Panc1 (cell line): Measurements from ENCODE around the gene GRIP1.
A peak's percentile ranks its signal among the peaks of the same experiment; 100 is the strongest.

Source experiments
- POLR2AphosphoS5 ChIP-seq: IDR thresholded peaks from 2 replicates; pipeline ENCODE4 v1.6.1; 2012; ENCODE audit warnings: mild to moderate bottlenecking, low read depth, low read length, moderate library complexity
- SIN3A ChIP-seq: IDR thresholded peaks from 2 replicates; pipeline ENCODE4 v1.6.1; 2012; ENCODE audit warnings: low read depth, mild to moderate bottlenecking, low read length, moderate library complexity, borderline replicate concordance; ENCODE audit not compliant: insufficient read depth
- TCF7L2 ChIP-seq: IDR thresholded peaks from 2 replicates; pipeline ENCODE4 v1.6.1; 2011; ENCODE audit warnings: mild to moderate bottlenecking, low read depth, low read length, inconsistent platforms
- TF ChIP-seq, protein P1 (sequence below): fragments of 450-650 bp; IDR thresholded peaks from 2 replicates; pipeline ENCODE4 v1.5.1; 2017; ENCODE audit warnings: mild to moderate bottlenecking
- TF ChIP-seq, protein P2 (sequence below), 2 experiments: IDR thresholded peaks; 2 replicates each; pipeline ENCODE4 v1.6.1; 2011 to 2012; ENCODE audit warnings: low read depth in 2 of 2, control low read depth in 1 of 2, low read length in 1 of 2, mild to moderate bottlenecking in 1 of 2, moderate library complexity in 1 of 2; ENCODE audit not compliant: insufficient read depth in 1 of 2

DNA sequence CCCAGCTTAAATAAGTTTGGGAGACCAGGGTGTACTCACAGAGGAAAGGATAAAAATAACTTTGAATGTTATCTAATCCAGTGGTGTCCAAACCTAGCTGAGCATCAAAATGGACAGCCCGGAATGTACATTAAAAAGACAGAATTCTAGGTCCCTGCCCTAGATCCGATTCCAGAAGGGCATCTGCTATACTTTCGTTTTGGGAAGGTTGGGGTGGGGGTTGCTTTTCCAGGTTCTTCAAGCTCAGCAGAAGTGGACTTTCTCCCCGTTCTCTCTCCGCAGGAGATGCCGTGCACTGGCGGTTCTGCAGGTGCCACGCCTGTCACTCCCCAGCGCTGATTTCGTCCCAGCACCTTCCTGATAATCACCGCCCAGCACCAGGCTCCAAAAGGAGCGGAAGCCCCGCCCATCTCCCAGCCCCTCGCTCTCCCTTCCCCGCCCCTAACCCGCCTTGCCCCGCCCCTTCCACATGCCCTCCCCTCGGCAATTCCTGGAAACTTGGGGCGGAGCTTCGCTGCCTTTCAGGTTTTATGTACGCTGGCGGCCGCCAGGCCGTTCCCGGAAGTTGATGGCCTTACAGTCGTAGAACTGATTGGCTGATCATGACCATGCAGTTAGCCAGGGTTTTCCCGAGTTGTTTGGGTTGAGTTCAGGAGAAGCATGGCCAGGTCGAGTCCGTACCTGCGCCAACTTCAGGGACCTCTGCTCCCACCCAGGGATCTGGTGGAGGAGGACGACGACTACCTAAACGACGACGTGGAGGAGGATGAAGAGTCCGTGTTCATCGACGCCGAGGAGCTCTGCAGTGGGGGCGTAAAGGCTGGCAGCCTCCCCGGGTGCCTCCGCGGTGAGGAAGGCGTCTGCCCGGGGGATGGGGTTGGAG is 376.7 kb downstream of the GRIP1 start, which contains the start of gene HELB:
- TF ChIP-seq, protein P1, sequence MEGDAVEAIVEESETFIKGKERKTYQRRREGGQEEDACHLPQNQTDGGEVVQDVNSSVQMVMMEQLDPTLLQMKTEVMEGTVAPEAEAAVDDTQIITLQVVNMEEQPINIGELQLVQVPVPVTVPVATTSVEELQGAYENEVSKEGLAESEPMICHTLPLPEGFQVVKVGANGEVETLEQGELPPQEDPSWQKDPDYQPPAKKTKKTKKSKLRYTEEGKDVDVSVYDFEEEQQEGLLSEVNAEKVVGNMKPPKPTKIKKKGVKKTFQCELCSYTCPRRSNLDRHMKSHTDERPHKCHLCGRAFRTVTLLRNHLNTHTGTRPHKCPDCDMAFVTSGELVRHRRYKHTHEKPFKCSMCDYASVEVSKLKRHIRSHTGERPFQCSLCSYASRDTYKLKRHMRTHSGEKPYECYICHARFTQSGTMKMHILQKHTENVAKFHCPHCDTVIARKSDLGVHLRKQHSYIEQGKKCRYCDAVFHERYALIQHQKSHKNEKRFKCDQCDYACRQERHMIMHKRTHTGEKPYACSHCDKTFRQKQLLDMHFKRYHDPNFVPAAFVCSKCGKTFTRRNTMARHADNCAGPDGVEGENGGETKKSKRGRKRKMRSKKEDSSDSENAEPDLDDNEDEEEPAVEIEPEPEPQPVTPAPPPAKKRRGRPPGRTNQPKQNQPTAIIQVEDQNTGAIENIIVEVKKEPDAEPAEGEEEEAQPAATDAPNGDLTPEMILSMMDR = no peak
- TF ChIP-seq SIN3A (peak; percentile 62; the same call in 1 of the 2 replicates), TCF7L2 (peak; percentile 53; the same call in 1 of the 2 replicates), POLR2AphosphoS5 (peak; percentile 77)
- TF ChIP-seq, protein P2, sequence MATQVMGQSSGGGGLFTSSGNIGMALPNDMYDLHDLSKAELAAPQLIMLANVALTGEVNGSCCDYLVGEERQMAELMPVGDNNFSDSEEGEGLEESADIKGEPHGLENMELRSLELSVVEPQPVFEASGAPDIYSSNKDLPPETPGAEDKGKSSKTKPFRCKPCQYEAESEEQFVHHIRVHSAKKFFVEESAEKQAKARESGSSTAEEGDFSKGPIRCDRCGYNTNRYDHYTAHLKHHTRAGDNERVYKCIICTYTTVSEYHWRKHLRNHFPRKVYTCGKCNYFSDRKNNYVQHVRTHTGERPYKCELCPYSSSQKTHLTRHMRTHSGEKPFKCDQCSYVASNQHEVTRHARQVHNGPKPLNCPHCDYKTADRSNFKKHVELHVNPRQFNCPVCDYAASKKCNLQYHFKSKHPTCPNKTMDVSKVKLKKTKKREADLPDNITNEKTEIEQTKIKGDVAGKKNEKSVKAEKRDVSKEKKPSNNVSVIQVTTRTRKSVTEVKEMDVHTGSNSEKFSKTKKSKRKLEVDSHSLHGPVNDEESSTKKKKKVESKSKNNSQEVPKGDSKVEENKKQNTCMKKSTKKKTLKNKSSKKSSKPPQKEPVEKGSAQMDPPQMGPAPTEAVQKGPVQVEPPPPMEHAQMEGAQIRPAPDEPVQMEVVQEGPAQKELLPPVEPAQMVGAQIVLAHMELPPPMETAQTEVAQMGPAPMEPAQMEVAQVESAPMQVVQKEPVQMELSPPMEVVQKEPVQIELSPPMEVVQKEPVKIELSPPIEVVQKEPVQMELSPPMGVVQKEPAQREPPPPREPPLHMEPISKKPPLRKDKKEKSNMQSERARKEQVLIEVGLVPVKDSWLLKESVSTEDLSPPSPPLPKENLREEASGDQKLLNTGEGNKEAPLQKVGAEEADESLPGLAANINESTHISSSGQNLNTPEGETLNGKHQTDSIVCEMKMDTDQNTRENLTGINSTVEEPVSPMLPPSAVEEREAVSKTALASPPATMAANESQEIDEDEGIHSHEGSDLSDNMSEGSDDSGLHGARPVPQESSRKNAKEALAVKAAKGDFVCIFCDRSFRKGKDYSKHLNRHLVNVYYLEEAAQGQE (IDR thresholded peaks at IDR 0.05; ENCODE audit: insufficient read depth in 1 of 2, low read depth in 2 of 2, low read length in 1 of 2) = peak in 1 of 2 experiments; percentile 47; a peak in 1 of 4 replicates
